ENCODE measurements around the gene ITGAV.

Gene ITGAV

GRCh38 chr2:186670831-186671230 lies 81.0 kb downstream of the ITGAV start:
- no peak overlapping the region for H2BK5ac ChIP-seq (ENCODE audit: low read depth, low read length, poor library complexity)
- WGBS (ENCODE audit: extremely low coverage, insufficient coverage, insufficient read length): no CpG with 5 or more reads among the region's 2 CpGs

GRCh38 chr2:186675380-186675779 lies 85.5 kb downstream of the ITGAV start:
- no peak overlapping the region for H3K4ac ChIP-seq (ENCODE audit: low read depth, low read length)
- H3K4me3 ChIP-seq (ENCODE audit: low read depth, low read length): no peak overlapping the region
- no peaks in the 10 kb centered on the region for H3K9me3 ChIP-seq (ENCODE audit: insufficient read depth, low read depth, low read length)
- no peak overlapping the region for H3K27ac ChIP-seq (ENCODE audit: low read depth, low read length)
- H3K18ac ChIP-seq (ENCODE audit: low read length): no peak overlapping the region
- no peaks in the 10 kb centered on the region for H3K4me1 ChIP-seq (ENCODE audit: control insufficient read depth in 1 of 2, insufficient read depth in 2 of 2, low read length in 2 of 2)
- no peak overlapping the region for H4K12ac ChIP-seq (ENCODE audit: low read depth, low read length)
- H3K4me2 ChIP-seq (ENCODE audit: low read length): no peak overlapping the region
- H2AFZ ChIP-seq (ENCODE audit: insufficient read depth, low read length, poor library complexity): no peak overlapping the region
- H3K79me2 ChIP-seq (ENCODE audit: control insufficient read depth, insufficient read depth, low read length, poor library complexity): no peaks in the 10 kb centered on the region
- no peak overlapping the region for H4K8ac ChIP-seq (ENCODE audit: low read depth, low read length)
- no CpG with 5 or more reads among the region's 1 CpG for WGBS (ENCODE audit: extremely low coverage, insufficient coverage, insufficient read length)
- H3K27me3 ChIP-seq (ENCODE audit: insufficient read depth, low read length): no peaks in the 10 kb centered on the region
- DNase-seq: no peak
- H3K14ac ChIP-seq (ENCODE audit: low read length): no peak overlapping the region
- no peak overlapping the region for H3K9ac ChIP-seq (ENCODE audit: low read length)
- peaks cover 19 to 30% of the 10 kb centered on the region in 2 experiments for H3K36me3 ChIP-seq (ENCODE audit: control insufficient read depth in 1 of 2, insufficient read depth in 2 of 2, low read length in 2 of 2)
- no peak overlapping the region for H2BK120ac ChIP-seq (ENCODE audit: insufficient read depth, low read length, poor library complexity)
- H2BK5ac ChIP-seq (ENCODE audit: low read depth, low read length, poor library complexity): no peak overlapping the region
- no peaks in the 10 kb centered on the region for H3K79me1 ChIP-seq (ENCODE audit: low read length)
- H2AK5ac ChIP-seq (ENCODE audit: low read length): no peak overlapping the region
- no peak overlapping the region for H2BK12ac ChIP-seq (ENCODE audit: low read length)
- H3K23ac ChIP-seq (ENCODE audit: low read length): no peak overlapping the region
- H4K91ac ChIP-seq (ENCODE audit: low read depth, low read length): no peak overlapping the region

More at GRCh38 chr2:186670831-186671230, 81.0 kb downstream of the ITGAV start:
- Histone ChIP-seq H3K27ac (ENCODE audit: low read depth, low read length) (no peak overlapping the region), H3K4me1 (ENCODE audit: control insufficient read depth in 1 of 2, insufficient read depth in 2 of 2, low read length in 2 of 2) (no peaks in the 10 kb centered on the region), H3K23ac (ENCODE audit: low read length) (no peak overlapping the region), H2BK12ac (ENCODE audit: low read length) (no peak overlapping the region), H3K79me2 (ENCODE audit: control insufficient read depth, insufficient read depth, low read length, poor library complexity) (no peaks in the 10 kb centered on the region), H4K12ac (ENCODE audit: low read depth, low read length) (no peak overlapping the region), H3K9me3 (ENCODE audit: insufficient read depth, low read depth, low read length) (no peaks in the 10 kb centered on the region), H3K27me3 (ENCODE audit: insufficient read depth, low read length) (no peaks in the 10 kb centered on the region), H3K36me3 (ENCODE audit: control insufficient read depth in 1 of 2, insufficient read depth in 2 of 2, low read length in 2 of 2) (peaks cover 22 to 39% of the 10 kb centered on the region in 2 experiments), H3K4me3 (ENCODE audit: low read depth, low read length) (no peak overlapping the region), H4K91ac (ENCODE audit: low read depth, low read length) (no peak overlapping the region), H2AK5ac (ENCODE audit: low read length) (no peak overlapping the region), H2BK120ac (ENCODE audit: insufficient read depth, low read length, poor library complexity) (no peak overlapping the region), H3K14ac (ENCODE audit: low read length) (no peak overlapping the region), H3K79me1 (ENCODE audit: low read length) (no peaks in the 10 kb centered on the region), H3K18ac (ENCODE audit: low read length) (no peak overlapping the region), H3K4ac (ENCODE audit: low read depth, low read length) (no peak overlapping the region), H3K9ac (ENCODE audit: low read length) (no peak overlapping the region), H3K4me2 (ENCODE audit: low read length) (no peak overlapping the region), H2AFZ (ENCODE audit: insufficient read depth, low read length, poor library complexity) (no peak overlapping the region), H4K8ac (ENCODE audit: low read depth, low read length) (no peak overlapping the region)
- DNase-seq: no peak

- Histone ChIP-seq H3K14ac (ENCODE audit: low read length) (no peak overlapping the region), H2AK5ac (ENCODE audit: low read length) (no peak overlapping the region), H2AFZ (ENCODE audit: insufficient read depth, low read length, poor library complexity) (no peak overlapping the region), H4K8ac (ENCODE audit: low read depth, low read length) (no peak overlapping the region), H3K27me3 (ENCODE audit: insufficient read depth, low read length) (no peaks in the 10 kb centered on the region), H4K91ac (ENCODE audit: low read depth, low read length) (no peak overlapping the region), H3K79me2 (ENCODE audit: control insufficient read depth, insufficient read depth, low read length, poor library complexity) (no peaks in the 10 kb centered on the region), H3K27ac (ENCODE audit: low read depth, low read length) (no peak overlapping the region), H4K12ac (ENCODE audit: low read depth, low read length) (no peak overlapping the region), H3K4me2 (ENCODE audit: low read length) (no peak overlapping the region), H3K4me1 (ENCODE audit: control insufficient read depth in 1 of 2, insufficient read depth in 2 of 2, low read length in 2 of 2) (no peaks in the 10 kb centered on the region), H3K4ac (ENCODE audit: low read depth, low read length) (no peak overlapping the region), H2BK5ac (ENCODE audit: low read depth, low read length, poor library complexity) (no peak overlapping the region), H3K9ac (ENCODE audit: low read length) (no peak overlapping the region), H3K18ac (ENCODE audit: low read length) (no peak overlapping the region), H3K4me3 (ENCODE audit: low read depth, low read length) (no peak overlapping the region), H3K9me3 (ENCODE audit: insufficient read depth, low read depth, low read length) (no peaks in the 10 kb centered on the region), H2BK12ac (ENCODE audit: low read length) (no peak overlapping the region), H3K36me3 (ENCODE audit: control insufficient read depth in 1 of 2, insufficient read depth in 2 of 2, low read length in 2 of 2) (peaks cover 0 to 3% of the 10 kb centered on the region in 2 experiments), H3K79me1 (ENCODE audit: low read length) (no peaks in the 10 kb centered on the region), H2BK120ac (ENCODE audit: insufficient read depth, low read length, poor library complexity) (no peak overlapping the region), H3K23ac (ENCODE audit: low read length) (no peak overlapping the region)
- WGBS (ENCODE audit: extremely low coverage, insufficient coverage, insufficient read length): no CpG with 5 or more reads among the region's 4 CpGs
- DNase-seq: no peak
Observed at GRCh38 chr2:186683341-186683740, 93.5 kb downstream of the ITGAV start.

- Histone ChIP-seq H2BK5ac (ENCODE audit: low read depth, low read length, poor library complexity) (no peak overlapping the region), H4K8ac (ENCODE audit: low read depth, low read length) (no peak overlapping the region)
Observed at GRCh38 chr2:186687807-186688211, 98.0 kb downstream of the ITGAV start.

More at GRCh38 chr2:186687807-186688211, 98.0 kb downstream of the ITGAV start:
- H2BK120ac ChIP-seq (ENCODE audit: insufficient read depth, low read length, poor library complexity): no peak overlapping the region
- H3K4ac ChIP-seq (ENCODE audit: low read depth, low read length): no peak overlapping the region
- H3K79me1 ChIP-seq (ENCODE audit: low read length): no peaks in the 10 kb centered on the region
- no peak overlapping the region for H4K91ac ChIP-seq (ENCODE audit: low read depth, low read length)
- H3K4me1 ChIP-seq (ENCODE audit: control insufficient read depth in 1 of 2, insufficient read depth in 2 of 2, low read length in 2 of 2): no peaks in the 10 kb centered on the region
- H3K27ac ChIP-seq (ENCODE audit: low read depth, low read length): no peak overlapping the region
- no peak overlapping the region for H2AFZ ChIP-seq (ENCODE audit: insufficient read depth, low read length, poor library complexity)
- WGBS (ENCODE audit: extremely low coverage, insufficient coverage, insufficient read length): 100% methylated on average over 1 of the region's 2 CpGs
- H3K18ac ChIP-seq (ENCODE audit: low read length): no peak overlapping the region
- H3K14ac ChIP-seq (ENCODE audit: low read length): no peak overlapping the region
- no peak overlapping the region for H2AK5ac ChIP-seq (ENCODE audit: low read length)
- H3K9me3 ChIP-seq (ENCODE audit: insufficient read depth, low read depth, low read length): no peaks in the 10 kb centered on the region
- no peaks in the 10 kb centered on the region for H3K36me3 ChIP-seq (ENCODE audit: control insufficient read depth in 1 of 2, insufficient read depth in 2 of 2, low read length in 2 of 2)
- H3K79me2 ChIP-seq (ENCODE audit: control insufficient read depth, insufficient read depth, low read length, poor library complexity): no peaks in the 10 kb centered on the region
- no peak overlapping the region for H4K12ac ChIP-seq (ENCODE audit: low read depth, low read length)
- H3K9ac ChIP-seq (ENCODE audit: low read length): no peak overlapping the region
- no peak overlapping the region for H3K23ac ChIP-seq (ENCODE audit: low read length)
- H3K4me3 ChIP-seq (ENCODE audit: low read depth, low read length): no peak overlapping the region
- no peak overlapping the region for H2BK12ac ChIP-seq (ENCODE audit: low read length)
- no peak for DNase-seq
- H3K27me3 ChIP-seq (ENCODE audit: insufficient read depth, low read length): no peaks in the 10 kb centered on the region
- no peak overlapping the region for H3K4me2 ChIP-seq (ENCODE audit: low read length)
